Liver (tissue), 3 donors: ENCODE measurements around the gene SLC9A3.
A peak's percentile ranks its signal among the peaks of the same experiment; 100 is the strongest.

Experiments
- ATF3 ChIP-seq: IDR thresholded peaks from 2 replicates; pipeline ENCODE4 v1.6.1; 2016; ENCODE audit warnings: antibody characterized with exemption
- MAX ChIP-seq: IDR thresholded peaks from 2 replicates; pipeline ENCODE4 v1.6.1; 2016; ENCODE audit warnings: antibody characterized with exemption
- RAD21 ChIP-seq, 2 donors: IDR thresholded peaks; 2 replicates each; pipeline ENCODE4 v1.6.1; 2016; ENCODE audit warnings: antibody characterized with exemption in 2 of 2, mild to moderate bottlenecking in 2 of 2
- REST ChIP-seq: IDR thresholded peaks from 2 replicates; pipeline ENCODE4 v1.6.1; 2016; ENCODE audit warnings: antibody characterized with exemption, mild to moderate bottlenecking
- RXRA ChIP-seq, 2 donors: IDR thresholded peaks; 2 replicates each; pipeline ENCODE4 v1.6.1; 2017 to 2018; ENCODE audit warnings: antibody characterized with exemption in 2 of 2, mild to moderate bottlenecking in 1 of 2
- SP1 ChIP-seq: IDR thresholded peaks from 2 replicates; pipeline ENCODE4 v1.6.1; 2018; ENCODE audit warnings: antibody characterized with exemption, mild to moderate bottlenecking
- YY1 ChIP-seq: IDR thresholded peaks from 2 replicates; pipeline ENCODE4 v1.6.1; 2016; ENCODE audit warnings: antibody characterized with exemption, mild to moderate bottlenecking
- TF ChIP-seq, protein P1 (sequence below): fragments of 150-350 bp; IDR thresholded peaks from 2 replicates; pipeline ENCODE4 v1.5.1; 2017; ENCODE audit warnings: improper control_type of control experiment, low read depth, low read length; ENCODE audit not compliant: missing input control
- donor health status: healthy.
- donor health status: healthy.

- TF ChIP-seq REST: peak; percentile 84
- TF ChIP-seq, protein P1, sequence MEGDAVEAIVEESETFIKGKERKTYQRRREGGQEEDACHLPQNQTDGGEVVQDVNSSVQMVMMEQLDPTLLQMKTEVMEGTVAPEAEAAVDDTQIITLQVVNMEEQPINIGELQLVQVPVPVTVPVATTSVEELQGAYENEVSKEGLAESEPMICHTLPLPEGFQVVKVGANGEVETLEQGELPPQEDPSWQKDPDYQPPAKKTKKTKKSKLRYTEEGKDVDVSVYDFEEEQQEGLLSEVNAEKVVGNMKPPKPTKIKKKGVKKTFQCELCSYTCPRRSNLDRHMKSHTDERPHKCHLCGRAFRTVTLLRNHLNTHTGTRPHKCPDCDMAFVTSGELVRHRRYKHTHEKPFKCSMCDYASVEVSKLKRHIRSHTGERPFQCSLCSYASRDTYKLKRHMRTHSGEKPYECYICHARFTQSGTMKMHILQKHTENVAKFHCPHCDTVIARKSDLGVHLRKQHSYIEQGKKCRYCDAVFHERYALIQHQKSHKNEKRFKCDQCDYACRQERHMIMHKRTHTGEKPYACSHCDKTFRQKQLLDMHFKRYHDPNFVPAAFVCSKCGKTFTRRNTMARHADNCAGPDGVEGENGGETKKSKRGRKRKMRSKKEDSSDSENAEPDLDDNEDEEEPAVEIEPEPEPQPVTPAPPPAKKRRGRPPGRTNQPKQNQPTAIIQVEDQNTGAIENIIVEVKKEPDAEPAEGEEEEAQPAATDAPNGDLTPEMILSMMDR: no peak
- no peak for TF ChIP-seq MAX
- no peak for TF ChIP-seq ATF3
- peak; percentile 48 for TF ChIP-seq YY1
- TF ChIP-seq RXRA (IDR thresholded peaks at IDR 0.05): no peak
- TF ChIP-seq RAD21 (IDR thresholded peaks at IDR 0.05): no peak
- no peak for TF ChIP-seq SP1
Observed at GRCh38 chr5:442335-443238, 81.7 kb downstream of the SLC9A3 start, which contains the start of gene EXOC3.
